HG03045 (cell line): ENCODE results near the gene SEMA3C.

Experiments used
- ATAC-seq: cut with Tn5 transposase; IDR thresholded peaks from one replicate; pipeline ENCODE4 v1.9.1; 2021; ENCODE audit warnings: mild to moderate bottlenecking, moderate library complexity; ENCODE audit not compliant: unreplicated experiment

SEMA3C gene

DNA sequence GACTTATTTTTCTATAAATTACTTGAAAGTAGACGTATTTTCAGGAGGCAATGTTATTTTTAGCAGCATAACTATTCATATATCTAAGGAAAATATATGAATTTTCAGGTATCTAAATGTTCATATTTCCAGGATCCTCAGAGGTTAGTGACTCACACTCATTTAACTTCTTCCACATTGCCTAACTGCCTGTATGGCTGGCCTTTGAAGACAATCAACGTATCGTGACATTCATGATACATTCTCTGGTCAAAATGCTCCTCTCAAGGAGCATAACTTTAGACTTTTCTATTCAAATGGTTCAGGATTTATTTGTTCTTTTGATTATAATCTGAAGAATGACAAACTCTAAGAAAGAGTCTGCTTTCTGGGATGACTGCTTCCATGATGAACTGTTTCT lies 89.3 kb downstream of the SEMA3C start:
- no peak for ATAC-seq

DNA sequence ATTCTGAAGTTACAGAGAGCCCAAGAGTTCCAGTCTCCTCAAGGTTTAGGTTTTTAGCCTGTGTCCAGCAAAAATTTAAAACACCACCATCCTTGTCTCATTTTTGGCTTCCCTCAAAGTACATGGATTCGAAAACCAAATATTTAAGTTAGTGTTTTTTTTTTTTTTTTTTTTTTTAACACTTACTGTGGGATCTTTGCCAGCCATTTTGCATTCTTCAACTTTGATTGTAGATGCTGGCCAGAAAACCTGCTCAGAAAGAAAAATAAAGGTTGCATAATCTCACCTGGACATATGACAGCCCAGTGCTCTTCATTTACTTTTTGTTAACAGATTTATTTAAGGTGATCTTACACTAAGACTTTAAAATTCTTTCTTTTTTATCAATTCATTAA lies 91.6 kb downstream of the SEMA3C start:
- ATAC-seq: no peak

DNA sequence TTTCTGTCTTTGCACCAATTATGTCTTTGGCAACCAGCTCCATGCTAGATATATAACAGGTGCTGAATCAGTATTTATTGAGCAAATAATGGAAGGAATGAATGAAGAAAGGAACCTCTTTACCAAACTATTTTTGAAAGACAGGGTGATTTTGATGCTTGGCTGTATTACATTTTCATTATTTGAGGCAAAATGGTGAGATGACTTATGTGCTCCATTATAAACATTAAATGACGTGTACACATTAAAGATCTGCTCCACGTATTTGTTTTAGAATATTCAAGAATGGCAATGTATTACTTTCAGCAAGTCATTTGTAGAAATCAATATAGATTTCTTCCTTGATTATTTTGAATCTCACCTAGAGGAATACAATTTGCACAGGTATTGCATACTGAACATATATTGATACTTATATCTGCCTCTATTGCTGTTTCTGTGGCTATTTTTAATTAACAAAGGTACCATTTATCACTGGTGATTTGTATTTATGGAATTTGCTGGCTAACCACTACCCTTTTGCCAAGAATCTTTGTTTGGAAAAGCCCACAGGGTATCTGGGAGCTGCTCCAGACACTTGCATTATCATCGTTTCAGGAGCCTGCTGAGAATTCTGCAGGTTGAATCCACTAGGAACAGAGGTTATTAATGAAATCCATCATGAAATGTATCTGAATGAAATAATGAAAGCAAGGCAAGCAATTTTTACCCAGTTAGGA lies 92.2 kb downstream of the SEMA3C start:
- ATAC-seq: no peak

DNA sequence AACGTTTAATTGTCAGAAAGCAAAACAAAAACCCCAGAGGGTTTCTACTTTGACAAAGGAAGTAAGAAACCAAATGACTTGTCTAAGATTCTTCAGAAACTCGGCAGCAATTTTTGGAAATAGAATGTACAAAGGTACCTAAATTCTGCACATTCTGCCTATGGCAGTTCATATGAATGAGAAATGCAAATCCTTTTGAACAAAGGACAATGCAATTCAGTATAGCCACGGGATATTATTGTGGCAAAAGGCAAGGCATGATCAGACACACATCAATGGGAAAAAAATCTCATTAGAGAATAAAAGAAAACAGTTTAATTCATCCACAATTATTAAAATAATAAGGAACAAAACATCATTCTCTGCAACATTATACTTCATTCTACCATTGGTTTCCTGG lies 93.4 kb downstream of the SEMA3C start:
- no peak for ATAC-seq

DNA sequence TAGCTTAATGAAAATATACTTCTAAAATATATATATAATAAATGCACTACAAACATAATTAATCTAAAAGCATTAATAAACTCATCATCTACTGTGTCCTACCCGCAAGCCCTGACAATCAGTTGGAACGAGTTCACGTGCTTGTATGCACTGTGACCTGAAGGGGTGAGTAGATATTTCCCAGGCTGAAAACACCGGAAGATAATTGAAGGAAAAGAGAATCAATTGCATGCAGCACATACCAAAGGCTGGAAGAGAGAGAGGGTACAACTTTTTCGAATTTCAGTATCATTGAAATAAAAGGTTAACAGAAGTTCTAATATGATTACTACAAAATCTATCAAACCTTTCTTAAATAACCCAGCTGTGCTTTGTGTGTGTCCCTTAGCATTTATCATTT lies 94.6 kb downstream of the SEMA3C start:
- ATAC-seq: no peak

DNA sequence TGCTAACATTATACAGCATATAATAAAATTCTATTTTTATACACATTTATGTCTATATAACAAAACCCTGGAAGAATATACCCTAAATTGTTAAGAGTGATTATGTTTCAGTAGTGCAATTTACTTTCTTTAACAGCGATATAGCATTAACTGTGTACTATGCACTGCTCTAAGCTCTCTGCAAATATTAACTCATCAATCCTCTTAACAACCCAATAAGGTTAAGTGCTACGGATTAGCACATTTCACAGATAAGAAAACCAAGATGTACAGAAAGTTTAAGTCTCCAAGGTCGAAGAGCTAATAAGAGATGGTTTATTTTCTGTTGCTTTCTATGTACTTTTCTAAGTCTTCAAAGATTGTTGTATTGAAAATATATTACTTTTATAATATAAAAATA lies 95.8 kb downstream of the SEMA3C start:
- no peak for ATAC-seq

DNA sequence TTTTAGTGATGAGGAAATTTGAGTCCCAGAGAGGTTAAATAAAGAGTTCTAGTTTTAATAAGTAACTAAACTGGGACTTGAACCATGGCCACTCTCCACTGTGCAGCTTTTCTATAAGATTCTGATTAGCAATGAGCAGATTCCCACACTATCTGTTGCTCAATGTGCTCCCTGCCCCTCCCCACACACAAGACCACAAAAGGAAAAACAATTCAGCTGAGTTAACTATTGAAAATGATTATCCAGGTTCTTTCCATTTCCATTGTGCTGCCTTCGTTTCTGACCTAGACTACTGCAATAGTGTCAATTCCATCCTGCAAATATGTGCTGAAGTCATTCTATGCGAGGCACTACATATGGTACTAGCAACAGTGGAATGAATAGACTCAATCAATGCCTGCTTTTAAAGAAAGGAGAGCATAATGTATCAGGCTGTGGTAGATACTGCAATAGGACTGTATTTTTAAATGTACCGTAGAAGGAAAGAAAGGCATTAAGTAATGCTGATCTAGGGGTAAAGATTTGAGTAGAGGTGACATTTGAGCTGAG lies 97.0 kb downstream of the SEMA3C start:
- no peak for ATAC-seq

DNA sequence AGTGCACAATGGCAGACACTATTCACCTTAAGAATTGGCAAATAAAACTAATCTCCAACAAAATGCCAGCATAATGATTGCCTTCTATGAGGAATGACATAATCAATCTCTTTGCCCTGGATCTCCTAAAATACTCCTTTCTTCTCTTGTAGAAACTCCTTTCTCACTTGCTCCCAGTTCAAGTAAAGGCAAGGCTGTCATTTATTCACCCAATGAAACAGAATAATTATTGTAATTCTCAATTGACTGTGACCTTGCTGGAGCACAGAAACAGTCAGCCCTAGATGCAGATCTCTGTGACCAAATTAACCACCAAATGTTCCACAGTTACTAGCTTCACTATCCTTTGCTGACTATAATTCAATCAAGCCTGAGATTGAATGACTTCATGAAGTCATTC lies 99.3 kb downstream of the SEMA3C start:
- ATAC-seq: no peak

DNA sequence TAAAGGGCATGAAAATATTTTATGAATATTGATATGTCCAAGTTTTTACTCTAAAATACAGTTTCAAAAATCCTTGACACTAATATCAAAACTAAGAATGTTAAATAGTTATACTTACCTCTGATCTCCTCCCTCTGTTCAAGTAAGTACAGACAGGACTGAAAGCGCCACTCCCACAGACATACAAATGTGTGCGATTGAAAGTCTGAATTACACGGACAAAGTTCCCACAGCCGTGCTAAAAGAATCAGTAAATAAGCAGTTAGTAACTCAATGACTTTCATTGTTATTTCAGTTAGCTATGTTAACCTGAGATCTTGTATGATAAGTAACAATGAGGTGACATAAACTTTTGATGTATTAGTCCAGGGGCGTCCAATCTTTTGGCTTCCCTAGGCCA lies 100.7 kb downstream of the SEMA3C start:
- ATAC-seq: no peak

DNA sequence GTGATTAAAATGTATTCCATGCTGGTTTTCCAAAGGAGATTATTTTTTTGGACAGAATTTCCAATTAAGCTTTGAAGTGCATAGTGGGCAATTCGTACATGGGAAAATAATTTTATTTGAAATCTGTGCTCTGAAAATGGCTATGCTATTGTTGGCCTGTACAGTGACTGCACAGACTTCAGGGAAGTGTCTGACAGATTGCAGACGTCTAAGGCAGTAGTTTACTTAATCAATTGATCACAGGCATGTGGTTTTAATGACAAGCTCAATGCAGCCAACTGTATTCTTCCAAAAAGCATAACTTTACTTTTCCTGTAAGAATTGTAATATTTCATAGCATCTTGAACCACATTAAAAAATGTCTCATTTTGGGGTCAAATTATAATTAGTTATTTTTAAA lies 102.0 kb downstream of the SEMA3C start:
- ATAC-seq: no peak

DNA sequence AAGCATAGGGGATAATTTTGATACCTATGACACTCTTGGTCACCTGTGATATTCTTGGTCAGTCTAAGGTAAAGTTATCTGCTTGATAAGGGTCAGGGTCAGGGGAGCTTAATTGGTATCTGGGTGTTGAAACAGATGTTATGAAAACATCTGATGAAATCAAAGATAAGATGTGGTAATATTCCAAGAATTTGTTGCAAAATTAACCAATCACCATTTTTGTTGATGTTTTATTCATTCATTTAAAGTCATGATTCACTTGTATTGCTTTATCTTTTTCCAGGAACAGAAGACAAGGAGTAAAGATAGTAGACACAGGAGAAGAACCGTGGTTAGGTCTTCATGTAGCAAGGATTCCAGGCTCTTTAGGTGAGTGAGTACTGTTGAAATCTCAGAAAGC lies 103.1 kb downstream of the SEMA3C start:
- ATAC-seq: no peak

DNA sequence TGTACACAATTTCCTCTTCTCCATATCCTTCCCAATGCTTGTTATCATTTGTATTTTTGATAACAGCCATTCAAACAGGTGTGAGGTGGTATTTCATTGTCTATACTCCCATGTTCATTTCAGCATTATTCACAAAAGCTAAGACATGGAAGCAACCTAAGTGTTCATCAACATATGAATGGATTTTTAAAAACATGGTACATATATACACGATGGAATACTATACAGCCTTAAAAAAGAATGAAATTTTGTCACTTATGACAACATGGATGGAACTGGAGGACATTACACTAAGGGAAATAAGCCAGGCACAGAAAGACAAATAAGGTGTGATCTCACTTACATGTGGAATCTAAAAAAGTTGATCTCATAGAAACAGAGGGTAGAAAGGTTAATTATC lies 109.3 kb downstream of the SEMA3C start:
- ATAC-seq: no peak

DNA sequence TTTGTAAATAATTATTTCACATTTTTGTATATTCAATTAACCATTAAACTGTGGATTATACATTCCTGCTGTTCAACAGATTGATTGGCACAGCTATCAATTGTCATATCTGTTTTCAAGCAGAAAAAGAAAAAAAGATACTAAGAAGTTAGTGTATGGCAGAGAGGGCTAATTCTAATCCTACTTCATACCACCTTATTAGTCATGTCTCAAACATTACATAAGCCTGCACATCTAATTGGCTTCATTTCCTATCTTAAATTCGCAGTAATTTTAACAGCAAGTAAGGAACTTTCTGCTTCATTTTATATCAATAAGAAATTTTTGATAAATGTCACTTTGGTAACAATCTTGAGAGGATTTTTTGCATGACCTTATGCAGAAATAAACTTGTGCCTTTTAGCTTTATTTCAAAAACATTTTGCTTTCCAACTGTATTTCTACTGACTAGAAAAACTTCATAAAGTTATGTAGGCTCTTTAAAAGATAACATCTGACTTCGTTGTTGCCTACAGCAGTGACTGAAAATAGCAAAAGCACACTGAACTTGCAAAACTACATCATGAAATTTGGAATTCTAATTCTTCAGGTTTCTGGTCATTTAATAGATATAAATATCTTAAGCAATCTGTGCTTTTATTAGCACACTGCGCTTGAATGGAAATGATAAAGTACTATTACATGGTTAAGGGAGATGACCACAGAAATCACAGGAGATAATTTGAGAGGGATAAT lies 111.5 kb downstream of the SEMA3C start:
- ATAC-seq: no peak

DNA sequence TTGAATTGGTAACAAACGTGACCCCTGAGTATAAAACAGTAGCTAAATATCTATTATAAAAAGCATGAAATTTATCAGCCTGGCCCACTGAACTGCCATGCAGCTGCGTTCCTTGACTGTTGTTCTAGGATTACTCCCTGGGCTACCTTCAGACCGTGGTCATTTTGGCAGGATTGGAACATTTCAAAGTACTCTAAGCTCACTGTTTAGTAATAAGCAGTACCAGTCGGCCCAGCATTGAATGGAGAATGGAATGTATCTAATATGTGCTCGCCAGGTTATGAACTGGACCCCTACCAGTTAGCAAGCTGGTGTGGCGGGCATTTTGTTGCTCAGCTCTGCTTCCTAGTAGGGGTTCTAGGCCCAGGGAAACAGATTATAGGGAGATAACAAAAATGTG lies 112.2 kb downstream of the SEMA3C start:
- ATAC-seq: no peak

DNA sequence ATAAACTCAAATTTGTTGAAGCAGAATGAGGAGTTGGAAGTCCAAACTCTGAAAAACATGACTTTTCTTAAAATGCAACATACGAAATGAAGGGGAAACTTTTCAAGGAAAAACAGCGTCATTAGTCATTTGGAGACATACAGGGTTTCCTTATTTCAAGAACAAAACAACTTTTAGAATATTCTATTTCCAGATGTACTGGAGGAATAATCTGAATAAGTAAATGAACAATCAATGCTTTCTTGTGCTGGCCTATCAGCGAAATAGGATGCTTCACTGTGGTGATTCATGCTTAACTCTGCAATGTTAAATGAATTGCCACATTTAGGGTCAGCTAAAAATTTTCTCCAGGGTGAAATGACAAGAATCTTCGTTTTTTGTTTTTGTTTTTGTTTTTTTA lies 114.3 kb downstream of the SEMA3C start:
- ATAC-seq: no peak

DNA sequence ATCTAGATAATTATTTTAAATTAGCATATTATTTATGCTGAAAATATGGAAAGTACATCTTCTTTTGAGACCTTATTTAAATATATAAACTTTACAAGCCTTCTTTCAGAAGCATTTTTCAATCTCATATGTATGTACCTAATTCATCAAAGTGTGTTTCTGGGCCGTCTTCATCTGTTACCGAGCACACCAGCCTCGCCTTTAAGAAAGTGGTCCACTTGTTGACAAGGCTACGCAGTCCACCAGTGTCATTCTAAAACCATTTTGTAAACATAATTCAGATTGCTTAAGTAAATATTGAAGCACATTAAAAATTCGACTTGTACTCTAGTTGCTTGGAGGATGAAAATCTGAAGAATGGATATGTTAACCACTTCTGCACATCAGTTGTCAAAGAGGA lies 116.3 kb downstream of the SEMA3C start:
- no peak for ATAC-seq

DNA sequence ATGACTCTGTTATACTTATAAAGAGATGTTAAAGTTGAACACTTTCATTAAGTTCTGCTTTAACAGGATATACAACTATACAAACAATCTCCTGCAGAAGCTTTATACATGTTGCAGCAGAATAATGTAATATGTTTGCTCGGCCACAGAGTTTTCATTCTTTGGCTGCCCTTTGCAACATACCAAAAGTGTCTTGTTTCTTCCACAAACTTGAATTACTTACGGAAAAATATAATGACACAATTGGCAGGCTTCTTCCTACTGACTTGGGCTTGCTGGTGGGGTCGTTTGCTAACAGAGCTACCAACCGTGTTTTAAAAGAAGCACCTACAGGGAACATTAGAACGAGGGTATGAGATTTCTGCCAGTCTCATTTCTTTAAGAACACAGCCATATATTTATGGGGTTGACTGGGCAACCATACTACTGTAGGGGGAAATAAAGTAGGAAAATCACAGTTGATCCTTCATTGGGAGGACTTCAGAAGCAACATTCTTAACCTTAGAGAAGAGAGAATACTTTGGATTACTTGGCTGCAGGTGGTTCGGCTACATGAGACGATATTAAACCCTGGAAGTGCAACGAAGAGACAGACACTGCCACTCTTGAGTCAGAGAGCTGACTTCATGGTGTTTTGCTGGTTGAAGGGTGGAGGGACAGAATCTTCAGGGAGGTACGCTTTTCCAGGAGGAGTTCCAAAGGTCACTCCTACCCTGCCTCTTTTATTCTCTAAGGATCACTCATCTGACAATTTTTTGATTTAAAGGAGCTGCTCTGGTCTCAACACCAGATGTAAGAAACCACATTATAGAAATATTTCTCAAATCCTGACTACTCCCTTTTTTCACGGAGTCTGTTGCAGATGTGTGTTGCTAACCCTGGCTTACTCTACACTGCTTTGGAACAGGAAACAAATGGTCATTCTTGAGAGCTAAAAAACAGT lies 123.9 kb downstream of the SEMA3C start:
- ATAC-seq: no peak

DNA sequence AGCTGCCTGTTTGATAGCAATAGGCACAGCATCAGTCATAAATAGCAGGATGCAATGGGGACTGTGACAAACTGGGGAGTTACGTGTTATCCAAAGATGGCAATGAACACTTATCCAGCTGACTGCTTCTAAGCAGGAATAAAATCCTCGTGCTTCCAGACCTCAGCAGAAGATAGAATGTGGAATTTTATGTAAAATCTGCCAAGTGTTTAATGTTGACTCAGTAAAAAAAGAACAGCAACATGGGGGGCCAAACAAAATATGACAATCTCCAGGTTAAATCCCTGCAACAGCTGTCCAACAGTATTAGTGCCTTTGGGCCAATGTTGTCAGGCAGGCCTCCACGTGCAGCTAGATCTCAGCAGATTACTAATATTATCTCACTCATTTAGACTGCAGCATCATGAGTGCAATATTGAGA lies 127.3 kb downstream of the SEMA3C start:
- ATAC-seq: no peak

DNA sequence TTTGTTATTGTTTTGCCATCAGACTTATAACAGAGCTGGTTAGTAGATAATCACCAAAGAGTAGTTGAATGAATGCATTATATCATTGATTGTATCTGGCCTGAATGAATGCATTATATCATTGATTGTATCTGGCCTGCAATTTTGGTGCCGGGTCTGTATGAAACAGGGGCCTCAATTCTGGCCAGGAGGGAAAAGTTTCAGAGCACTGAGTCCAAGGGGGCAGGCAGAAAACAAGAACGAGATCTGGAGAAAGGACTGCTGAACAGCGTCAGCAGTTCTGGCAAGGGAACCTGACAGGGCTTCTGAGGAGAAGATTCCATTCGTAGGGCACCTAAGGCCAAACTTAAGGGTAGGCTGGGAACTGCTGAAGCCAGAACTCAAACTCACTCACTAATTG lies 128.0 kb downstream of the SEMA3C start:
- no peak for ATAC-seq

DNA sequence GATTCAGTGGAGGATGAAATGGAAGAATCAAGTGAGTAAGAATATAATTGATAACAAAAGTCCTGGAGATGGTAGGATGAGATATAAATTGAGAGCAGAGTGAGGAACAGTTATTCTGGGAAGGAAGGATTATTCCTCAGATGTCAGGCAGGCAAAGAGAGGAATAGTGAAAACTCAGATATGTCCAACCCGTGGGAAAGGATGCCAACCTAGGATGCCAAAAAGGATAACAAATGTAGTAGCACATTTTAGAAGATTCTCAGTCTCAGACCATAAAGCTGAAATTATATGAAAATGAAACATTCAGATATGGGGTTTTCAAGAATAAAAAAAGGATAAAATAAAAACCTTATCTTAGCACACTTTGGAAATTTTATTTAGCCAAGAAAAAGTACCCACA lies 131.1 kb downstream of the SEMA3C start:
- no peak for ATAC-seq

DNA sequence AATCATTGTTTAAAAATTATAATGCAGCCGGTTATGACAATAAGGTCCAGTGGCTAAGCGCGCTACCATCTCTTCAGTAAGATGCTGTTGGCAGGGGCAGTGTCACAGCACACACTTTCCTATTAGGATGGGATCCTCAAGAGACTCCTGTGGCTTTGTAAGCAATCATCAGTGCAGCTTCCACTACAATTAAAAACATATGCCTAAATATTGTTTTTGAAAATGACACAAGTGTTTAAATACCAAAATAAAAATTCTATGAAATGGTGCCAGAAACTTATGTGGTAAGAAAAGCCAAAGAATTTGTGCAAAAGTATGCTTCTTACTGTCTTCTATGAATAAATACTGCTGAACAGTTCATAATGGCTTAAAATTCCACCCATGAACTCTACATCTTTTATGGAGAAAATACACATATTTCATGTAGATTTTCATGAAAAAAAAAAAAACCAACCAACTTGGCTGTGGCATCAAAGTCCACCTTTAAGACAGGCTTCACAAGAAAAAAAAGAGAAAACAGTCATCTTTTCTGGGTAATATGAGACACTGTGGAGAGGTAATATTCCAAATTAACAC lies 132.8 kb downstream of the SEMA3C start:
- ATAC-seq: no peak
